ENCODE data around the gene MOSPD2. TPM values are rescaled to one million over a fixed set of nuclear protein-coding genes. Genes with fewer than 3 reads are reported as not detected.

Gene MOSPD2
- polyA plus RNA-seq, 1 donor (not counting 4 experiments of a cell fraction or from before 2014, with no cell fraction given), result 20.4 TPM

- Histone ChIP-seq H3K4me1 (ENCODE audit: control insufficient read depth, extremely low read depth, insufficient read depth, low read length) (peaks cover 17% of the 10 kb centered on the region), H3K4me3 (ENCODE audit: control insufficient read depth in 2 of 3, extremely low read depth in 1 of 3, insufficient read depth in 2 of 3, low read depth in 1 of 3, low read length in 3 of 3) (no peak overlapping the region), H3K4me2 (ENCODE audit: control insufficient read depth, extremely low read depth, insufficient read depth, low read depth, low read length) (no peak overlapping the region), H3K27ac (ENCODE audit: control insufficient read depth, insufficient read depth, low read length) (no peak overlapping the region), H3K9me3 (ENCODE audit: control insufficient read depth, low read depth, low read length) (no peaks in the 10 kb centered on the region), H3K9ac (ENCODE audit: control insufficient read depth, extremely low read depth, insufficient read depth, low read length) (no peak overlapping the region), H2AFZ (ENCODE audit: control insufficient read depth, low read length) (no peak overlapping the region), H3K9me1 (ENCODE audit: control insufficient read depth, extremely low read depth, insufficient read depth, low read length) (no peaks in the 10 kb centered on the region), H3K36me3 (ENCODE audit: control insufficient read depth in 2 of 2, extremely low read depth in 1 of 2, insufficient read depth in 2 of 2, low read length in 2 of 2) (peaks cover 3 to 6% of the 10 kb centered on the region in 2 experiments), H3K79me2 (ENCODE audit: control insufficient read depth, insufficient read depth, low read length) (no peaks in the 10 kb centered on the region), H3K27me3 (ENCODE audit: control insufficient read depth, extremely low read depth, insufficient read depth, low read length) (no peaks in the 10 kb centered on the region), H4K20me1 (ENCODE audit: control insufficient read depth, extremely low read depth, insufficient read depth, low read length) (no peaks in the 10 kb centered on the region)
- DNase-seq (ENCODE audit: low read depth, low spot score), result no peak
- dilution Hi-C loops (cut with MboI; ENCODE audit: extremely low pct_ligation_motif_present, low sequenced_read_pairs), result no loop called here
- no peak for FAIRE-seq
- TF ChIP-seq EZH2 (IDR thresholded peaks at IDR 0.05; ENCODE audit: low read length), result no peak
- TF ChIP-seq, protein P1, sequence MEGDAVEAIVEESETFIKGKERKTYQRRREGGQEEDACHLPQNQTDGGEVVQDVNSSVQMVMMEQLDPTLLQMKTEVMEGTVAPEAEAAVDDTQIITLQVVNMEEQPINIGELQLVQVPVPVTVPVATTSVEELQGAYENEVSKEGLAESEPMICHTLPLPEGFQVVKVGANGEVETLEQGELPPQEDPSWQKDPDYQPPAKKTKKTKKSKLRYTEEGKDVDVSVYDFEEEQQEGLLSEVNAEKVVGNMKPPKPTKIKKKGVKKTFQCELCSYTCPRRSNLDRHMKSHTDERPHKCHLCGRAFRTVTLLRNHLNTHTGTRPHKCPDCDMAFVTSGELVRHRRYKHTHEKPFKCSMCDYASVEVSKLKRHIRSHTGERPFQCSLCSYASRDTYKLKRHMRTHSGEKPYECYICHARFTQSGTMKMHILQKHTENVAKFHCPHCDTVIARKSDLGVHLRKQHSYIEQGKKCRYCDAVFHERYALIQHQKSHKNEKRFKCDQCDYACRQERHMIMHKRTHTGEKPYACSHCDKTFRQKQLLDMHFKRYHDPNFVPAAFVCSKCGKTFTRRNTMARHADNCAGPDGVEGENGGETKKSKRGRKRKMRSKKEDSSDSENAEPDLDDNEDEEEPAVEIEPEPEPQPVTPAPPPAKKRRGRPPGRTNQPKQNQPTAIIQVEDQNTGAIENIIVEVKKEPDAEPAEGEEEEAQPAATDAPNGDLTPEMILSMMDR (optimal IDR thresholded peaks at IDR 0.05 in 1 of 3, IDR thresholded peaks at IDR 0.05 in 1 of 3, conservative IDR thresholded peaks at IDR 0.05 in 1 of 3; ENCODE audit: extremely low read depth in 1 of 3, insufficient read depth in 2 of 3, low read length in 3 of 3), result no peak
These were observed 46.2 kb downstream of the MOSPD2 start for GRCh38 chrX:14919407-14919806.

DNA sequence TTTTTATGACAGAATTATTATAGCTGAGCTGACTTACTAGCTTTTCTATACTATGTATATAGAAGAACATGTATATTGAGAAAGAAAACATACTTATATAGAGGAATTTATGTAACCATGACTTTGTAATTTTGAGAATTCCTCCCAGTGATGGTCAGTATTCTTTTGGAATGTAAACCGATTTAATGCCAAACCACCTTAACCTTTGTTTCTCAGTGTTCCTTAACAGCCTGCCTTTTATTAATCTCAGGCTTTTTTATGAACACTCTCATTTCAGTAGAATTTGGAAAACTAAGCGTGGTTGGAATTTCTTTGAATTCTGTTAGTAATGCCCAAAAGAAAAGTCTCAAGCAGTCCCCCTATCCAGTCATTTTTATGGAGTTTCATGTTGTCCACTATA, 47.0 kb downstream of the MOSPD2 start:
- Histone ChIP-seq H3K79me2 (ENCODE audit: control insufficient read depth, insufficient read depth, low read length) (no peaks in the 10 kb centered on the region), H3K36me3 (ENCODE audit: control insufficient read depth in 2 of 2, extremely low read depth in 1 of 2, insufficient read depth in 2 of 2, low read length in 2 of 2) (peaks cover 3 to 6% of the 10 kb centered on the region in 2 experiments), H3K9me1 (ENCODE audit: control insufficient read depth, extremely low read depth, insufficient read depth, low read length) (no peaks in the 10 kb centered on the region), H2AFZ (ENCODE audit: control insufficient read depth, low read length) (no peak overlapping the region), H3K9me3 (ENCODE audit: control insufficient read depth, low read depth, low read length) (no peaks in the 10 kb centered on the region), H3K4me3 (ENCODE audit: control insufficient read depth in 2 of 3, extremely low read depth in 1 of 3, insufficient read depth in 2 of 3, low read depth in 1 of 3, low read length in 3 of 3) (no peak overlapping the region), H3K4me2 (ENCODE audit: control insufficient read depth, extremely low read depth, insufficient read depth, low read depth, low read length) (no peak overlapping the region), H3K27ac (ENCODE audit: control insufficient read depth, insufficient read depth, low read length) (no peak overlapping the region), H3K9ac (ENCODE audit: control insufficient read depth, extremely low read depth, insufficient read depth, low read length) (no peak overlapping the region), H3K27me3 (ENCODE audit: control insufficient read depth, extremely low read depth, insufficient read depth, low read length) (no peaks in the 10 kb centered on the region), H3K4me1 (ENCODE audit: control insufficient read depth, extremely low read depth, insufficient read depth, low read length) (peaks cover 17% of the 10 kb centered on the region), H4K20me1 (ENCODE audit: control insufficient read depth, extremely low read depth, insufficient read depth, low read length) (no peaks in the 10 kb centered on the region)
- DNase-seq (ENCODE audit: low read depth, low spot score), result no peak
- dilution Hi-C loops (cut with MboI; ENCODE audit: extremely low pct_ligation_motif_present, low sequenced_read_pairs), result no loop called here
- TF ChIP-seq, protein P1 (optimal IDR thresholded peaks at IDR 0.05 in 1 of 3, IDR thresholded peaks at IDR 0.05 in 1 of 3, conservative IDR thresholded peaks at IDR 0.05 in 1 of 3; ENCODE audit: extremely low read depth in 1 of 3, insufficient read depth in 2 of 3, low read length in 3 of 3), result no peak
- no peak for FAIRE-seq
